Activated CD8-positive, alpha-beta memory T cell treated with anti-CD3 and anti-CD28 coated beads for 4 hours (primary cell): ENCODE results near the gene GRIP2.

Source experiments
- DNase-seq, 2 donors: peaks; one replicate each; pipeline ENCODE4 v3.0.0-alpha.2; 2020; ENCODE audit warnings: low read depth in 2 of 2

Gene GRIP2

DNA sequence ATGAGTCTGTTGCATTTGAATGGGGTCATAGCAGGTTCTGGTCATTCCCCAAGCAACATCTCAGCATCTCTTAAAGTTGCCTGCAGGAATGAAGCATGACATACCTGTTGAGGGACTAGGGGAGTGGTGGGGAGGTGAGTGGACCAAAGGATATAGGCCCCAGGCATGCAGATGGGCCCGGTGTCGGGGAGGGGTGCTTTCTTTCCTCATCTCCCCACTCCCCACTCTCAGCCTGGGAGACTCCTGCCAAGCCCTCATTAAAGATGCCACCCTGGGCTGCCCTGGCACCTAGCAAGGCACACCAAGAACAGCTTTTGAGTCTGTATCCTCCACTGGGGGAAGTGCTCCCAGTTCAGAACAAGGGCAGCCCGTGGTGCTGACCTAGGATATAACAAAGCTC, 54.2 kb downstream of the GRIP2 start:
- DNase-seq, result no peak

DNA sequence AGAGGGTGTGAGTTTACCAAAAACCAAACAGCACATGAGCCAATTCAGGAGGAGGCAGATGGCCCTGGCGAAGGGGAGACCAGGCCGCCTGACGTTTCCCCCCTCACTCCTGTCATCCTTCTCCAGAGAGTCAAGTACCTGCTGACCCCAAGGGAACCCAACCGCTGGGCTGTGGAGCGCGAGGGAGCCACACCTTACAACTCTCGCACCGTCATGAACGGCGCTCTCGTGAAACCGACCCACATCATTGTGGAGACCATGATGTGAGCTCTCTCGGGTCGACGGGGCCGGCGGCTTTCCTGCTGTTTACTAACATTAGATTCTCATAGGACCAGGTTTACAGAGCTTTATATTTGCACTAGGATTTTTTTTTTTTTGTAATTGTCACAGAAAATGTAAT, 55.4 kb downstream of the GRIP2 start:
- no peak for DNase-seq

- DNase-seq, result no peak
These were observed 56.9 kb downstream of the GRIP2 start for GRCh38 chr3:14483286-14483685.

GRCh38 chr3:14482271-14482721, 57.8 kb downstream of the GRIP2 start:
- DNase-seq, result no peak

- DNase-seq, result no peak
These were observed 58.5 kb downstream of the GRIP2 start for GRCh38 chr3:14481646-14482036.

DNA sequence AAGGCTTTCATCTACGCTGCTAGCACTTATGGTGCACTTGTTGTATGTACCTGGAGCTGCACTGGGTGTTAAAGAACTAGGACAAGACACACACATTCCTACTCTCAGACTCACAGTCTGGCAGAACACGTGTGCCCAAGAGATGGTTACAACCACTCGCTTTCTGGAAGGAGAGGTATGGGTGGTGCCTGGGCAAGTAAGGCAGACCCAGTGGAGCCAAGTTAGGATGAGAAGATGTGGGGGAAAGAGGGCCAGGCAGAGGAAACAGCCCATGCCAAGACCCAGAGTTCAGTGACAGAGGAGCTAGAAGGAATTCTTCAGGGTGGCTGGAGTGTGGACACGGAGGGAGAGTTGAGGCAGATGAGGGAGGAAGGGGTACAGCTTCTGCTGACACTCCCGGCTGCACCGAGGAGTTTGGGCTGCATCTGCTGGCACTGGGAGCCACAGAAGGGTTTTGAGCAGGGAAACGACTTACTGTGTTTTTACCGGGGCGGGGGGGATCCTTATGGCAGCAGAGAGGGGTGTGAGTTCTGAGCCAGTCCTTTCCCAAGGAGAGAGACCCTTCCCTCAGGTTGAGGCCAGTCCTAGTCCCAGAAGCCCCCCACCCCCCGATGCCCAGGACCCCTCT, 59.0 kb downstream of the GRIP2 start:
- DNase-seq, result no peak

GRCh38 chr3:14480207-14481017, 59.7 kb downstream of the GRIP2 start:
- DNase-seq, result no peak

GRCh38 chr3:14479591-14479990, 60.6 kb downstream of the GRIP2 start:
- no peak for DNase-seq

GRCh38 chr3:14478956-14479550, 61.1 kb downstream of the GRIP2 start:
- no peak for DNase-seq

DNA sequence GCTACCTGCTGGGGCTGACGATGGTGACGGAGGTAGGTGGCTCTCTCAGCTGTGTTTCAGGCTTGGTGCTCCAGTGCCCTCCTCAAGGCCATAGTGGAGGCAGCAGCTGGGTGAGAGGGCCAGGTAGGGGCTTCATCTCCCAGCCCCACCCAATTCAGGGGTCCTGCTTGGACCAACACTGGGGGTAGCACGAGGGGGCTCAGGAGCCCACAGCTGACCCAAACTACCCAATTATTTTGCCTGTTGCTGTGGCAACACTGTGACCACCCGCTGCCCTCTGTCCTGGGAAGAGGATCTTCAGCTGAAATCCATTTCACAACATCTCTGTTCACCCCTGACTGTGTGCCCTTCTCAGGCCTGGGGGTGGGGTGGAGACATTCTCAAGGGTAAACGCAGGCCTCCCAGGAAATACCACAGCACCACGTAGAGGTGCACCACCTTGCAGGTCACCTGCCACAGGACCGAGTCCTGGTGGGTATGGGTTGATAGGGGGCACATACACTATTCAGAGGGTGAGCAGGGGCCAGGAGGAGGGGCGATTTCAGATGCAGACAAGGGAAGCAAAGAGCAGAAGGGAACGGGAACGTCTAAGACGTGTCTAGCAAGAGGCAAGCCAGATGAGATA, 62.7 kb downstream of the GRIP2 start:
- DNase-seq, result no peak

DNA sequence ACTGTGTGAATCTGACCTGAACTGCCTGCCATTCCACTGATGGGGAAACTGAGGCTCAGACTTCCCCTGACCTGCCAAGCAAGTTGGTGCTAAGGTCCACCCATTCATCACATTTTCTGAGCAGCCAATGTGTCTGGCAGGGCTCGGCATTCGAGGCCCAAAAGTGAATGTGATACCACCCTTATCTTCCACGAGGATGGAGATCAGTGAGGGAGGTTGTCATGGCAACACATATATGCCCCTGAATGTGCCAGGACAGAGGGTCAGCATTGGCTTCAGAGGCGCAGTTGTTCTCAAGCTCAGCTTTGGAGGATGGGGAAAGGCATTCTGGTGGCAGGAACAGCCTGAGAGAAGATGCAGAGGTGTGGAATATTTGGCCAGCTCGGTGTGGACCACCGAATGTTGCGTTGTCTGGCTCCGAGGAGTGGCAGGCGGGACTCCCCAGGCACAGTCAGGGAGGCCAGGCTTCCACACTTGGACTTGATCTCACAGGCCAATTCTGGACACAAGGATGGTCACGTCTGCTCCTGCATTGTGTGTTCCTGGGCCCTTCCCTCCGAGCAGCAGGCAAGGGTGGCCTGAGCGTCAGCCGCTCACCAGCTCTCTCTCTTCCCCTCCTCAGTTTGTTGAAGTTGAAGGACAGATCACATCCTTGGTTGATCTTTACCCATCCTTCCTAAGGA, 63.4 kb downstream of the GRIP2 start:
- no peak for DNase-seq

- no peak for DNase-seq
These were observed 64.5 kb downstream of the GRIP2 start for GRCh38 chr3:14475621-14476020.

DNA sequence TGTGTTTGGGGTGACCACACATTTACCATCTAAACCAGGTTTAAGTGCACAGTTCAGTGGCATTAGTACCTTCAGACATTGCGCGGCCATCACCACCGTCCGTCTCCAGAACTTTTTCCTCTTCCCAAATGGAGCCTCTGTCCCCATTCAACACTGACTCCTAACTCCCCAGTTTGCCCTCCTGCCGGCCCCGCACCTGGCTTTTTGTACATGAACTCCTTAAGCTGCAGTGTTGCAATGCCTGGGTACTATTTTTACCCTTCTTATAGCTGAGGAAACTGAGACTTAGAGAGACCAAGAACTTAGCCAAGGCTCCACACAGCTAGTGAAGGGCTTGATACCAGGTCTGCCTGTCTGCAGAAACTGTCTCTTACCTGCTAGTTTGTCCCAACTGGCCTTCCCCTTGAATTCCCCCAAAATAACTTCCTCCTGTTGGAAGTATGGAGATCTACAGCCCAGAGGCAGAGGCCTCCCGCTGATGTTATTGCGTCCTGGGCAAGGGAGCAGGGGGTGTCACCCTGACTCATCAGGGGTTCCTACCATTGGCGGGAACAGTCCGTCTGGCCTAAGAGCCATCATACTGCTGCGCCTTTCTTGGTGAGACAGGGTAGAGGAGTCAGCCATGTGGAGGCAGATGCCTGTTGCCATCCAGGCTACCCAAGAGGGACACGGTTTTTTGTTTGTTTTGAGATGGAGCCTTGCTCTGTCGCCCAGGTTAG, 65.6 kb downstream of the GRIP2 start:
- no peak for DNase-seq

- DNase-seq, result no peak
These were observed 66.7 kb downstream of the GRIP2 start for GRCh38 chr3:14473411-14473891.

DNA sequence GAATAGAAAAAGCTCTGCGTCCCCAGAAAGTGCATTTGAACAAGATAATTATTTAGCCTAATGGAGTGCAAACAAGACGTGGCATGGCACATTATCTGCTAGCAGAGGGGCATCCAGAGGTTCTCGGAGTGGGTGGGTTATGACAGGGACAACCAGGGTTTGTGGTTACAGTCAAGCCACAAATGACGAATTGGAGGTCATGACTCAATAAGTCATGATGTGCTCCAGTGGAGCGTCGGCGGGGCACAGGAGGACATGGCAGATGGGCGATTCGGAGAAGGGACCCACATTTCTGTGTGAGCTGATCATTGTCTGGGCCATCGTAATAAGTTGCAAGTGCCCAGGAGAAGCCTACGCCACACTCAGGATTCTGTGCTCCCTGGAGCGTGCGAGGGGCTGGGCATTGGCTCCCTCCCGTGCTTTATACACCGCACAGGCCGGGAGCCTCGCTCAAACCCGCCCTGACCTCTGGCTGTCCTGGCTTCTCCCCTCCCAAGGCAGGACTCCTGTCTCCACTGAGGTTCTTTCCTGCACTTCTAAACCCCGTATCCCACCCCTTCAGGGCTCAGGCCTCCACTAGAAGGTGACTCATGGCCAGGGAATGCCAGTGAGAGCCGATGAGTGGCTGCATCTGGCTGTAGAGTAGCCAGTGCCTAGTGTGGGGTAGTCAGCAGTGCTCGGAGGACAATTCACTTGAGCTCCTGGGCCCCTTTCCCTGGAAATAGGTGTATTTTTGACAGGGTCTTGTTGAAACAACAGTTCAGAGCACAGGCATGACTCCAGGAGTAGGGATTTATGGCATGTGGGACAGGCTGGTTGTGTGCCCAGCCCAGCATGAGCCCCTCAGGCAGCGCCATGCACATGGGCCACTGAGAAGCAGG, 67.4 kb downstream of the GRIP2 start:
- no peak for DNase-seq

- DNase-seq, result no peak
These were observed 68.5 kb downstream of the GRIP2 start for GRCh38 chr3:14471690-14472089.

GRCh38 chr3:14471016-14471415, 69.1 kb downstream of the GRIP2 start:
- DNase-seq, result no peak

- DNase-seq, result no peak
These were observed 69.7 kb downstream of the GRIP2 start for GRCh38 chr3:14470461-14470860.

DNA sequence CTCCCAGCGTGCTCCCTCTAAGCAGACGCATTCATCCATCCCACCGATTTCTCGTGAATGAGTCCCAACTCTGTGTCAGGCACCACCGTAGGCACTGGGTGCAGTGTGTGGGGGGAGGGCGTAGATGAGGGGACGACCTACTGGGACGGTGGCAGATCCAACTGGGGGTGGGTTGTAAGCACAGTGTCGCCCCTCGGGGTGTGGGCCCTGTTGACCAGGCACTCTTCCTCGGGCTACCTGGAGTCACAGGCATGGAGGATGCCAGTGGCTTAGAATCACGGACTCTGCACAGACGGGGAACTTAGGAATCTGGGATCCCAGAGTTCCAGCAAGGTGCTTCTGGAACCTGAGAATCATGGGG, 71.5 kb downstream of the GRIP2 start:
- DNase-seq, result no peak
